Central memory CD8-positive, alpha-beta T cell (primary cell): ENCODE results near the gene ANKLE1.

Experiments
- ATAC-seq: fragments of 150-1000 bp; cut with Tn5 transposase; replicated peaks from 2 replicates; pipeline ENCODE4 v1.10.0; 2022; ENCODE audit warnings: mild to moderate bottlenecking, moderate FRiP score, moderate number of reproducible peaks; ENCODE audit not compliant: poor library complexity, severe bottlenecking; ENCODE audit errors: extremely low read depth
- DNase-seq, 2 donors: peaks; one replicate each; pipeline ENCODE4 v3.0.0; 2021; ENCODE audit warnings: low spot score in 2 of 2
- H3K27ac Mint-ChIP-seq: one replicate; pipeline ENCODE4 v1.8.0; 2022; ENCODE audit warnings: low read depth, mild to moderate bottlenecking, moderate library complexity, mixed read lengths
- H3K27me3 Mint-ChIP-seq: one replicate; pipeline ENCODE4 v1.8.0; 2022; ENCODE audit warnings: mixed read lengths
- H3K36me3 Mint-ChIP-seq: one replicate; pipeline ENCODE4 v1.8.0; 2022; ENCODE audit warnings: mild to moderate bottlenecking, moderate library complexity, mixed read lengths; ENCODE audit not compliant: insufficient read depth
- H3K4me1 Mint-ChIP-seq: one replicate; pipeline ENCODE4 v1.8.0; 2022; ENCODE audit warnings: mixed read lengths
- H3K4me3 Mint-ChIP-seq: one replicate; pipeline ENCODE4 v1.8.0; 2022; ENCODE audit warnings: mild to moderate bottlenecking, moderate library complexity, mixed read lengths
- H3K9me3 Mint-ChIP-seq: one replicate; pipeline ENCODE4 v1.8.0; 2022; ENCODE audit warnings: mixed read lengths

Gene ANKLE1

GRCh38 chr19:17311455-17312188 lies 29.9 kb downstream of the ANKLE1 start:
- Mint-ChIP-seq H3K27ac (no peak overlapping the region), H3K36me3 (peaks cover 26% of the 10 kb centered on the region), H3K27me3 (no peaks in the 10 kb centered on the region), H3K4me1 (peaks cover 47% of the 10 kb centered on the region), H3K4me3 (peak overlapping the region; percentile 51), H3K9me3 (no peaks in the 10 kb centered on the region)
- DNase-seq = no peak
- ATAC-seq = no peak

- Mint-ChIP-seq H3K4me3 (peak overlapping the region; percentile 51), H3K9me3 (no peaks in the 10 kb centered on the region), H3K27me3 (no peaks in the 10 kb centered on the region), H3K4me1 (peaks cover 47% of the 10 kb centered on the region), H3K27ac (no peak overlapping the region), H3K36me3 (peaks cover 30% of the 10 kb centered on the region)
- no peak for DNase-seq
- ATAC-seq = no peak
Measured at GRCh38 chr19:17312189-17313113, 30.8 kb downstream of the ANKLE1 start.

GRCh38 chr19:17314007-17314593 lies 32.4 kb downstream of the ANKLE1 start:
- Mint-ChIP-seq H3K27me3 (no peaks in the 10 kb centered on the region), H3K36me3 (peaks cover 34% of the 10 kb centered on the region), H3K4me1 (peaks cover 37% of the 10 kb centered on the region), H3K9me3 (no peaks in the 10 kb centered on the region), H3K27ac (no peak overlapping the region), H3K4me3 (no peak overlapping the region)
- ATAC-seq = no peak
- DNase-seq = no peak

GRCh38 chr19:17318966-17319365 lies 37.3 kb downstream of the ANKLE1 start:
- Mint-ChIP-seq H3K36me3 (peaks cover 36% of the 10 kb centered on the region), H3K4me3 (no peak overlapping the region), H3K27ac (no peak overlapping the region), H3K9me3 (no peaks in the 10 kb centered on the region), H3K4me1 (peaks cover 13% of the 10 kb centered on the region), H3K27me3 (no peaks in the 10 kb centered on the region)
- no peak for DNase-seq
- no peak for ATAC-seq

- Mint-ChIP-seq H3K4me1 (peaks cover 13% of the 10 kb centered on the region), H3K27me3 (no peaks in the 10 kb centered on the region), H3K27ac (no peak overlapping the region), H3K36me3 (peaks cover 33% of the 10 kb centered on the region), H3K9me3 (no peaks in the 10 kb centered on the region), H3K4me3 (no peak overlapping the region)
- ATAC-seq (no peak), DNase-seq (no peak)
Measured at GRCh38 chr19:17319473-17320238, 38.0 kb downstream of the ANKLE1 start.

- Mint-ChIP-seq H3K27me3 (no peaks in the 10 kb centered on the region), H3K27ac (no peak overlapping the region), H3K4me1 (peaks cover 13% of the 10 kb centered on the region), H3K4me3 (no peak overlapping the region), H3K36me3 (peaks cover 33% of the 10 kb centered on the region), H3K9me3 (no peaks in the 10 kb centered on the region)
- DNase-seq (no peak), ATAC-seq (no peak)
Measured at GRCh38 chr19:17320435-17320834, 38.7 kb downstream of the ANKLE1 start.

GRCh38 chr19:17321655-17322489 lies 40.2 kb downstream of the ANKLE1 start:
- H3K4me3 Mint-ChIP-seq = peak overlapping the region; percentile 35

GRCh38 chr19:17322854-17323253 lies 41.2 kb downstream of the ANKLE1 start:
- H3K4me1 Mint-ChIP-seq = peaks cover 7% of the 10 kb centered on the region
- peaks cover 21% of the 10 kb centered on the region for H3K36me3 Mint-ChIP-seq
- DNase-seq = no peak
- no peaks in the 10 kb centered on the region for H3K9me3 Mint-ChIP-seq
- H3K27me3 Mint-ChIP-seq = no peaks in the 10 kb centered on the region
- no peak for ATAC-seq
- H3K4me3 Mint-ChIP-seq = no peak overlapping the region
- peak overlapping the region; percentile 64 for H3K27ac Mint-ChIP-seq

More at GRCh38 chr19:17321655-17322489, 40.2 kb downstream of the ANKLE1 start:
- Mint-ChIP-seq H3K27ac (no peak overlapping the region), H3K27me3 (no peaks in the 10 kb centered on the region), H3K36me3 (peaks cover 25% of the 10 kb centered on the region), H3K4me1 (peaks cover 7% of the 10 kb centered on the region), H3K9me3 (no peaks in the 10 kb centered on the region)
- DNase-seq (no peak), ATAC-seq (no peak)

- no peaks in the 10 kb centered on the region for H3K9me3 Mint-ChIP-seq
Measured at GRCh38 chr19:17323300-17323963, 41.7 kb downstream of the ANKLE1 start.

GRCh38 chr19:17323964-17324332 lies 42.2 kb downstream of the ANKLE1 start:
- ATAC-seq = no peak

More at GRCh38 chr19:17323300-17323963, 41.7 kb downstream of the ANKLE1 start:
- Mint-ChIP-seq H3K27ac (peak overlapping the region; percentile 64), H3K4me3 (no peak overlapping the region), H3K36me3 (peaks cover 20% of the 10 kb centered on the region), H3K4me1 (peaks cover 7% of the 10 kb centered on the region), H3K27me3 (no peaks in the 10 kb centered on the region)
- ATAC-seq = no peak
- no peak for DNase-seq

More at GRCh38 chr19:17323964-17324332, 42.2 kb downstream of the ANKLE1 start:
- Mint-ChIP-seq H3K36me3 (peaks cover 20% of the 10 kb centered on the region), H3K27me3 (no peaks in the 10 kb centered on the region), H3K4me1 (peaks cover 7% of the 10 kb centered on the region), H3K4me3 (no peak overlapping the region), H3K9me3 (no peaks in the 10 kb centered on the region), H3K27ac (no peak overlapping the region)
- no peak for DNase-seq
